T1000 (cell line): ENCODE results near the gene ANXA8L1.
"Not testable (repeated sequence)": the region's sequence is repeated elsewhere in the genome, so short reads cannot be mapped to it uniquely, and the experiment has no call there.

Source experiments
- DNase-seq: peaks from one replicate; lab custom pipeline; 2025; ENCODE audit warnings: mixed read lengths; lab: John Stamatoyannopoulos, UW

The ANXA8L1 gene

DNA sequence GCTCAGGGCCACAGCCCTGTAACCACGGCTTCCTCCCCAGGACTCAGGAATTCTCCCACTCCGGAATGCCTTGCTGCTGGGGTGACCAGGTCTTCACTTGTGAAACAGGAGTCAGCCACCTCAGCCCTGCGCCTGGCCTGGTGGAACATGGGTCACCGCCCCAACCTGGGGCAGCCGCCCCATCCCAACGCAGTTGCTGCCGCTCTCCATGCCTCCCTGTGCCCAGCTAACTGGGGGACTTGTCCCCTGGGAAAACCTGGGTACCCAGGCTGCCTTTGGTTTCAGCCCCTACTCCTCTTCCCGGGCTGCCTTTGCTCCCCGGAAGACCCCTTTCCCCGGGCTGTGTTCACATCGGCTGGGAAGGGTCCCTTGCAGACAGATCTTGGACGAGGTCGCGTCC lies 22.2 kb downstream of the ANXA8L1 start:
- not testable (repeated sequence) for DNase-seq

- not testable (repeated sequence) for DNase-seq
These were observed 22.8 kb downstream of the ANXA8L1 start for GRCh38 chr10:46398212-46398886.

GRCh38 chr10:46409556-46409955 lies 34.0 kb downstream of the ANXA8L1 start:
- DNase-seq, result not testable (repeated sequence)

DNA sequence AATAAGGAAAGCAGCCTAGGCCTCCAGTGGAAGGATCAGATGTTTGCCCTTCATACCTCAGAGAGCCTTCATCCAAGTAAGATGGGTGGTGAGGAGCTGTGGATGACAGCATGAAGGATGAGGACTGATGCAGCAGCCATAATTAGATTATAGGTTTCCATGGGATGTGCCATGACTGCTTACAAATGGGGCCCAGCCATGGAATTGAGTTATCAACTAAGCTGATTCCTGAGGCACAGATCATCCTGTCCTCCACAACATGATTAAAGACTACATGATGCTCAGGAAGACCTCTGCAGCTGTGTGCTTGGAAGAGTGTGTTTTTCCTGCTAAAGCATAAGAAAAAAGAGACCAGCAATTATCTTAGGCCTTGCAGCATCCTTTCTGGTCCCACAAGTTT lies 35.5 kb downstream of the ANXA8L1 start:
- DNase-seq, result not testable (repeated sequence)

DNA sequence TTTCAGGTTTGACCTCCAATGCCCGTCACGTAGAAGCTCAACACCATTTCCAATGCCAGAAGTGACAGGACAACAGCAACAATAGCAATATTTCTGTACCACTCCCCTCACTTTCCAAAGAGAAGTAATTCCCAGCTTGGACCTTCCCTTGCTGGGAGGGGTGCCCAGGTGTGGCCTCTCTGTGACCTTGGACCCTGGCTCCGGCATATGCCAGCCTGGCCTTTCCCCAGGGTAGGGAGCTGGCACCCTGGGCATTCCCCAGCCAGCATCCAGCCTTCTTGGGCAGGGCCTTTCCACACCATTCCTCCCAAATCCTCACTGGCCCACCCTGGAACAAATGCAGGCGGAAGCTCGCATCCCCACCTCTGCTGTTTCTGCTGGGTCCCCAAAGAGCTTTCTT lies 37.1 kb downstream of the ANXA8L1 start:
- DNase-seq, result not testable (repeated sequence)

- DNase-seq, result not testable (repeated sequence)
These were observed 39.7 kb downstream of the ANXA8L1 start for GRCh38 chr10:46415291-46415690.

DNA sequence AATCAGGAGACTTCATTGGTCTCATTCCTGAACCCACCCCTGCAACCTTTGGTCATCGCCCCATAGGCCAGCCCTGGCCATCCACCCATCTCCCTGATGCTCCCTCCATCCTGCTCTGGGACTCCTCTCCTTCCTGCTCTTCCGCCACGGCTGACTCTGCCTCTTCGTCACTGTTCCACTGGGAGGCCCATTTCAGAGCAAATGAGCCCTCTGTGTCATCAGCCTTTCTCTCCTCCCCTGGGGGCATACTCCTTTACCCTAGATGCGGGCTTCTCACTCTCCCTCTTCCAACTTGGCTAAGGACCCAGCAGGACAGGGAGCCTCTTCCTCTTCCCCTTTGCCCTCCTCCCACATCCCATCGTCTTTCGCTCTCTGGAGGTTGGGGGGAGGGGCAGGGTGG lies 42.7 kb downstream of the ANXA8L1 start:
- DNase-seq, result not testable (repeated sequence)

- not testable (repeated sequence) for DNase-seq
These were observed 44.2 kb downstream of the ANXA8L1 start for GRCh38 chr10:46419570-46420379.

DNA sequence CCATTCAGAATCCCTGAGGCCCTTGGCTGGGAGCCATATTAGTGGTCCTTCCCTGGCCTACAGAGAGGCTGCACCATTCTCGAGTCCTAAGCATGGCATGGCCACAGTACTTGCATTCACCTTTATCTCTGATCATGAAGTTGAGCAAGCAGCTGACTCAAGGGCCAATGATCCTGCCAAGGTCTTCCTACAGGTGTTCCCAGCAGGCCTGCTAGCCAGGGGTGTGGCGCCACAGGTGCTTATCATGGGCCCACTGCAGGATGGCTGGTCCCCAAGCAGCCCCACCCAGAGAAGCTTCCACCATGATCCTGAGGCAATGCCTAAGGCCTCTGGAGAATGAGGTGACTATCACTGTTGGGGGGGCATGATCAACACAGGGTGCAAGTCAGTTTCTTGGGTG lies 48.0 kb downstream of the ANXA8L1 start:
- not testable (repeated sequence) for DNase-seq

- not testable (repeated sequence) for DNase-seq
These were observed 65.4 kb downstream of the ANXA8L1 start for GRCh38 chr10:46440942-46441341.
